ENCODE data around the gene EIF2D. TPM values are rescaled to one million over a fixed set of nuclear protein-coding genes. Genes with fewer than 3 reads are reported as not detected.
A peak's percentile ranks its signal among the peaks of the same experiment; 100 is the strongest.

The EIF2D gene
- total and polyA plus RNA-seq, 9 of the 15 experiments (the other 6 are each of a cell fraction or from before 2014, with no cell fraction given), result 81.1 to 138 (median 93.9) TPM

DNA sequence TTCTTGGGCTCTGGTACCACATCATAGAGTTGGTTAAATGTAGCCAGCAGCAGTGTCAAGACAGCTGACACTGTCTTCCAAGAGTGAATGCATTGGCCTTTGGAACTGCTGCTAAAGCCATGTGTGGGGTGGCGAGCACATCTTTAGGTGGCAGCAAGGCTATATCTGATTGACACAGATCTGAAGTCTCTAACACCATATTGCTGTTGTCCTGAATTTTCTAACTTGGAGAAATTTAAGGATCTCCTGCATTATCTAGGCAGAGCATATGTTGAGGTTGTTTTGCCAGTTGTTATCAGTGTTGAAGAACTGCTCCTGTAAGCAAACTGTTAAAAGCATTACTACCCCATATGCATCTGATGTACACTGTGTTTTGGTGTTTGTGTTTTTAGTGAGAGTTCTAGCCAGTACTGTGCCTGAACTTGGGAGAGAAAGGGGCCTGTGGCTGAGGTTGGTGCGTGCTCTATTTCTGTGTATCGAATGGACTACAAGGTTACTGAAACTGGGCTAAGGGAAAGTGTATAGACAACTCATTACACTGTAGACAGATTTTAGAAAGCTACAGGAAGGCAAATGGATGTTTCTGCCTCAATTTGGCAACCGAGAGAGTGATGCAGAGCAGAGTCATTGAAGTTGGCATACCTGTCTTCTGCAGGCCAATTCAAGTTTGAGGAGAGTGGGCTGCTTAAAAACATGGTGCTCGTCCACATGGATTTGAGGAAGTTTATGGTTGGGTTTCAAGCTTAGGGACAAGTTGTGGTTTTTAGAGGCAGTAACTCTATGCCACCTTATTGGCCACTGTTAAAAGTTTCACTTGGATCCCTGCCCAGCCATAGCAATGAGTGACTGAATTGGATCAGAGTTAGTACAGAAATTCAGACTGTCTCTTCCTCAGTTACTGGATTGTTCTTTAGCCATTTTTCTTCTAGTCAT is 40.0 kb upstream of the EIF2D start:
- peak overlapping the region; percentile 1 to 51; a peak in 3 of 4 replicates for H3K9ac ChIP-seq (ENCODE audit: insufficient read depth in 1 of 2, low read depth in 2 of 2, low read length in 2 of 2)
- H3K9me1 ChIP-seq (ENCODE audit: control insufficient read depth, insufficient read depth, low read length), result no peaks in the 10 kb centered on the region
- DNase-seq (ENCODE audit: extremely low read depth in 1 of 4, low spot score in 3 of 4) (peak; percentile 28 to 83 (median 56)), ATAC-seq (peak; percentile 85), FAIRE-seq (peak; percentile 91)
- H3K4me2 ChIP-seq (ENCODE audit: insufficient read depth, low read length), result peak overlapping the region; percentile 62
- ChIA-PET POLR2A (interaction anchor here (0.6 to 7.8 kb wide), 5 partner anchors 13 to 40 kb away, joined by 3 to 59 read pairs (median 4); partner anchors contain the start of gene DYRK3), CTCF (ENCODE audit: low intra/inter-chr PET ratio) (interaction anchor here (0.6 to 0.7 kb wide), 3 partner anchors 11 to 261 kb away, joined by 3 read pairs; no protein-coding TSS in a partner anchor)
- peaks cover 40% of the 10 kb centered on the region for H3K79me2 ChIP-seq (ENCODE audit: control insufficient read depth, insufficient read depth, low read length)
- H3K4me3 ChIP-seq, result no peak overlapping the region
- intact Hi-C loops (cut with micrococcal nuclease) (loop anchor here (1.0 kb wide), 1 partner anchor 18 kb away; no protein-coding TSS in a partner anchor), in situ Hi-C loops (cut with MboI) (no loop called here)
- H3K27me3 ChIP-seq (ENCODE audit: control insufficient read depth in 2 of 2, insufficient read depth in 2 of 2, low read length in 2 of 2), result no peaks in the 10 kb centered on the region
- peak overlapping the region; percentile 40 for H2AFZ ChIP-seq (ENCODE audit: low read depth, low read length)
- no TSS peak for BruUV-seq (replicated peaks)
- peak overlapping the region; percentile 71 for H3K27ac ChIP-seq (ENCODE audit: extremely low read depth, low read depth, low read length)
- 7% methylated on average over 5 of the region's 5 CpGs for WGBS (ENCODE audit: insufficient coverage, low coverage, missing lambda C conversion rate)
- H3K9me3 ChIP-seq (replicated peaks; ENCODE audit: control insufficient read depth, insufficient read depth, low read depth, low read length), result no peaks in the 10 kb centered on the region
- no peaks in the 10 kb centered on the region for H4K20me1 ChIP-seq (replicated peaks; ENCODE audit: control insufficient read depth, insufficient read depth, low read length)
- peaks cover 16 to 60% of the 10 kb centered on the region in 2 experiments for H3K4me1 ChIP-seq (replicated peaks in 1 of 2; ENCODE audit: control insufficient read depth in 2 of 2, insufficient read depth in 2 of 2, low read length in 2 of 2)
- H3K36me3 ChIP-seq (ENCODE audit: control insufficient read depth, insufficient read depth, low read length), result peaks cover 54% of the 10 kb centered on the region
- peak; percentile 97 for TF ChIP-seq NCOR1 (IDR thresholded peaks at IDR 0.05)
- TF ChIP-seq DNMT1 (IDR thresholded peaks at IDR 0.05), result no peak
- TF ChIP-seq NR1H2 (CRISPR knock-in tag; IDR thresholded peaks at IDR 0.05), result 0 out of 2 replicates have a peak, but pooled peaks have one; percentile 38
- 0 out of 2 replicates have a peak, but pooled peaks have one; percentile 11 for TF ChIP-seq ZNF75A (CRISPR knock-in tag; IDR thresholded peaks at IDR 0.05)
- no peak for TF ChIP-seq RBBP5 (IDR thresholded peaks at IDR 0.05; ENCODE audit: borderline replicate concordance, insufficient read depth, low read length, poor library complexity, severe bottlenecking)
- TF ChIP-seq, protein P1, sequence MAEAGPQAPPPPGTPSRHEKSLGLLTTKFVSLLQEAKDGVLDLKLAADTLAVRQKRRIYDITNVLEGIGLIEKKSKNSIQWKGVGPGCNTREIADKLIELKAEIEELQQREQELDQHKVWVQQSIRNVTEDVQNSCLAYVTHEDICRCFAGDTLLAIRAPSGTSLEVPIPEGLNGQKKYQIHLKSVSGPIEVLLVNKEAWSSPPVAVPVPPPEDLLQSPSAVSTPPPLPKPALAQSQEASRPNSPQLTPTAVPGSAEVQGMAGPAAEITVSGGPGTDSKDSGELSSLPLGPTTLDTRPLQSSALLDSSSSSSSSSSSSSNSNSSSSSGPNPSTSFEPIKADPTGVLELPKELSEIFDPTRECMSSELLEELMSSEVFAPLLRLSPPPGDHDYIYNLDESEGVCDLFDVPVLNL (CRISPR knock-in tag; IDR thresholded peaks at IDR 0.05; ENCODE audit: low read depth), result no peak
- no peak for TF ChIP-seq ZNF696 (CRISPR knock-in tag; conservative IDR thresholded peaks at IDR 0.05)
- TF ChIP-seq BRD4 (IDR thresholded peaks at IDR 0.05), result no peak
- TF ChIP-seq CTBP1 (IDR thresholded peaks at IDR 0.05; ENCODE audit: borderline replicate concordance), result peak; percentile 83
- TF ChIP-seq, protein P2, sequence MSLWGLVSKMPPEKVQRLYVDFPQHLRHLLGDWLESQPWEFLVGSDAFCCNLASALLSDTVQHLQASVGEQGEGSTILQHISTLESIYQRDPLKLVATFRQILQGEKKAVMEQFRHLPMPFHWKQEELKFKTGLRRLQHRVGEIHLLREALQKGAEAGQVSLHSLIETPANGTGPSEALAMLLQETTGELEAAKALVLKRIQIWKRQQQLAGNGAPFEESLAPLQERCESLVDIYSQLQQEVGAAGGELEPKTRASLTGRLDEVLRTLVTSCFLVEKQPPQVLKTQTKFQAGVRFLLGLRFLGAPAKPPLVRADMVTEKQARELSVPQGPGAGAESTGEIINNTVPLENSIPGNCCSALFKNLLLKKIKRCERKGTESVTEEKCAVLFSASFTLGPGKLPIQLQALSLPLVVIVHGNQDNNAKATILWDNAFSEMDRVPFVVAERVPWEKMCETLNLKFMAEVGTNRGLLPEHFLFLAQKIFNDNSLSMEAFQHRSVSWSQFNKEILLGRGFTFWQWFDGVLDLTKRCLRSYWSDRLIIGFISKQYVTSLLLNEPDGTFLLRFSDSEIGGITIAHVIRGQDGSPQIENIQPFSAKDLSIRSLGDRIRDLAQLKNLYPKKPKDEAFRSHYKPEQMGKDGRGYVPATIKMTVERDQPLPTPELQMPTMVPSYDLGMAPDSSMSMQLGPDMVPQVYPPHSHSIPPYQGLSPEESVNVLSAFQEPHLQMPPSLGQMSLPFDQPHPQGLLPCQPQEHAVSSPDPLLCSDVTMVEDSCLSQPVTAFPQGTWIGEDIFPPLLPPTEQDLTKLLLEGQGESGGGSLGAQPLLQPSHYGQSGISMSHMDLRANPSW (CRISPR knock-in tag; IDR thresholded peaks at IDR 0.05), result no peak
- TF ChIP-seq ETV6 (IDR thresholded peaks at IDR 0.05; ENCODE audit: borderline replicate concordance in 1 of 2, low read depth in 2 of 2, low read length in 1 of 2), result peak in 1 of 2 experiments; percentile 74; a peak in 2 of 4 replicates
- no peak for TF ChIP-seq ETV6 (CRISPR knock-in tag; IDR thresholded peaks at IDR 0.05; ENCODE audit: borderline replicate concordance)
- TF ChIP-seq SUPT5H (IDR thresholded peaks at IDR 0.05), result no peak
- TF ChIP-seq ZNF354B (CRISPR knock-in tag; IDR thresholded peaks at IDR 0.05), result no peak
- TF ChIP-seq FOXJ2 (tag; IDR thresholded peaks at IDR 0.05), result peak; percentile 70; the same call in 1 of the 2 replicates
- peak; percentile 98 for TF ChIP-seq CBFA2T3 (IDR thresholded peaks at IDR 0.05)
- TF ChIP-seq GTF2E2 (tag; IDR thresholded peaks at IDR 0.05), result peak; percentile 68; the same call in 1 of the 2 replicates
- TF ChIP-seq POLR2B (IDR thresholded peaks at IDR 0.05; ENCODE audit: low read depth, partially characterized antibody), result no peak
- TF ChIP-seq SIN3A (IDR thresholded peaks at IDR 0.05; ENCODE audit: borderline replicate concordance in 2 of 2, control insufficient read depth in 1 of 2, low read depth in 2 of 2, low read length in 2 of 2), result no peak
